Stimulated activated memory B cell treated with anti-CD40 and anti-IgM and Interleukin-4, amounts not matched to agents 10 μg/mL and 1 μg/mL and 100 μg/mL, for 72 hours (primary cell): ENCODE results near the gene KRT86.
"Not testable (repeated sequence)": the region's sequence is repeated elsewhere in the genome, so short reads cannot be mapped to it uniquely, and the experiment has no call there.

ENCODE experiments used
- ATAC-seq: fragments of 150-1000 bp; cut with Tn5 transposase; 2 replicates; pipeline ENCODE4 v1.10.0; 2021
- H3K27ac Mint-ChIP-seq: one replicate; pipeline ENCODE4 v1.8.0; 2022; ENCODE audit warnings: mild to moderate bottlenecking, mixed read lengths
- H3K27me3 Mint-ChIP-seq: one replicate; pipeline ENCODE4 v1.8.0; 2022; ENCODE audit warnings: mixed read lengths
- H3K36me3 Mint-ChIP-seq: one replicate; pipeline ENCODE4 v1.8.0; 2022; ENCODE audit warnings: mixed read lengths
- H3K4me1 Mint-ChIP-seq: one replicate; pipeline ENCODE4 v1.8.0; 2022; ENCODE audit warnings: mixed read lengths
- H3K4me3 Mint-ChIP-seq: one replicate; pipeline ENCODE4 v1.8.0; 2022; ENCODE audit warnings: mild to moderate bottlenecking, moderate library complexity, mixed read lengths
- H3K9me3 Mint-ChIP-seq: one replicate; pipeline ENCODE4 v1.8.0; 2022; ENCODE audit warnings: mixed read lengths

The KRT86 gene

GRCh38 chr12:52335598-52336262 lies 61.3 kb downstream of the KRT86 start:
- ATAC-seq: no peak
- peaks cover 34% of the 10 kb centered on the region for H3K27me3 Mint-ChIP-seq
- no peaks in the 10 kb centered on the region for H3K4me1 Mint-ChIP-seq
- peaks cover 5% of the 10 kb centered on the region for H3K9me3 Mint-ChIP-seq
- H3K4me3 Mint-ChIP-seq: no peak overlapping the region
- no peak overlapping the region for H3K27ac Mint-ChIP-seq
- no peaks in the 10 kb centered on the region for H3K36me3 Mint-ChIP-seq

- no peak overlapping the region for H3K4me3 Mint-ChIP-seq
- no peak for ATAC-seq
- H3K4me1 Mint-ChIP-seq: no peaks in the 10 kb centered on the region
- H3K36me3 Mint-ChIP-seq: no peaks in the 10 kb centered on the region
- H3K27me3 Mint-ChIP-seq: peaks cover 37% of the 10 kb centered on the region
- H3K27ac Mint-ChIP-seq: no peak overlapping the region
- H3K9me3 Mint-ChIP-seq: peaks cover 5% of the 10 kb centered on the region
Observed at GRCh38 chr12:52336641-52337040, 62.2 kb downstream of the KRT86 start.

- no peak for ATAC-seq
- Mint-ChIP-seq H3K4me1 (no peaks in the 10 kb centered on the region), H3K27ac (no peak overlapping the region), H3K27me3 (peaks cover 41% of the 10 kb centered on the region), H3K36me3 (no peaks in the 10 kb centered on the region), H3K9me3 (peaks cover 5% of the 10 kb centered on the region), H3K4me3 (no peak overlapping the region)
Observed at GRCh38 chr12:52337054-52337453, 62.6 kb downstream of the KRT86 start.

GRCh38 chr12:52338241-52338960 lies 64.0 kb downstream of the KRT86 start:
- no peaks in the 10 kb centered on the region for H3K4me1 Mint-ChIP-seq
- H3K27ac Mint-ChIP-seq: no peak overlapping the region
- peaks cover 47% of the 10 kb centered on the region for H3K27me3 Mint-ChIP-seq
- peaks cover 5% of the 10 kb centered on the region for H3K9me3 Mint-ChIP-seq
- H3K36me3 Mint-ChIP-seq: no peaks in the 10 kb centered on the region
- ATAC-seq: no peak
- H3K4me3 Mint-ChIP-seq: no peak overlapping the region

GRCh38 chr12:52341066-52341580 lies 66.7 kb downstream of the KRT86 start:
- Mint-ChIP-seq H3K4me1 (no peaks in the 10 kb centered on the region), H3K4me3 (no peak overlapping the region), H3K27ac (no peak overlapping the region), H3K36me3 (no peaks in the 10 kb centered on the region), H3K9me3 (peaks cover 5% of the 10 kb centered on the region), H3K27me3 (peaks cover 52% of the 10 kb centered on the region)
- peak; percentile 9 for ATAC-seq

- Mint-ChIP-seq H3K9me3 (no peaks in the 10 kb centered on the region), H3K27ac (no peak overlapping the region), H3K4me1 (no peaks in the 10 kb centered on the region), H3K36me3 (no peaks in the 10 kb centered on the region), H3K27me3 (peaks cover 52% of the 10 kb centered on the region), H3K4me3 (no peak overlapping the region)
- ATAC-seq: no peak
Observed at GRCh38 chr12:52342781-52343490, 68.5 kb downstream of the KRT86 start.

- H3K4me3 Mint-ChIP-seq: no peak overlapping the region
- H3K9me3 Mint-ChIP-seq: no peaks in the 10 kb centered on the region
- no peak for ATAC-seq
- H3K27me3 Mint-ChIP-seq: peaks cover 50% of the 10 kb centered on the region
- H3K4me1 Mint-ChIP-seq: no peaks in the 10 kb centered on the region
- H3K36me3 Mint-ChIP-seq: no peaks in the 10 kb centered on the region
- no peak overlapping the region for H3K27ac Mint-ChIP-seq
Observed at GRCh38 chr12:52343550-52343949, 69.1 kb downstream of the KRT86 start.

- H3K27ac Mint-ChIP-seq: no peak overlapping the region
- H3K4me3 Mint-ChIP-seq: no peak overlapping the region
- H3K9me3 Mint-ChIP-seq: no peaks in the 10 kb centered on the region
- no peaks in the 10 kb centered on the region for H3K36me3 Mint-ChIP-seq
- H3K4me1 Mint-ChIP-seq: no peaks in the 10 kb centered on the region
- peaks cover 45% of the 10 kb centered on the region for H3K27me3 Mint-ChIP-seq
- no peak for ATAC-seq
Observed at GRCh38 chr12:52344111-52344510, 69.7 kb downstream of the KRT86 start.

GRCh38 chr12:52345041-52345440 lies 70.6 kb downstream of the KRT86 start:
- H3K27ac Mint-ChIP-seq, H3K36me3 Mint-ChIP-seq, H3K4me1 Mint-ChIP-seq, H3K4me3 Mint-ChIP-seq, ATAC-seq, H3K9me3 Mint-ChIP-seq: not testable (repeated sequence)
- H3K27me3 Mint-ChIP-seq: peaks cover 37% of the 10 kb centered on the region

GRCh38 chr12:52346593-52346992 lies 72.1 kb downstream of the KRT86 start:
- H3K4me1 Mint-ChIP-seq: peaks cover 2% of the 10 kb centered on the region
- no peak for ATAC-seq
- no peaks in the 10 kb centered on the region for H3K36me3 Mint-ChIP-seq
- H3K9me3 Mint-ChIP-seq: no peaks in the 10 kb centered on the region
- peaks cover 34% of the 10 kb centered on the region for H3K27me3 Mint-ChIP-seq
- H3K27ac Mint-ChIP-seq: no peak overlapping the region
- no peak overlapping the region for H3K4me3 Mint-ChIP-seq

GRCh38 chr12:52347016-52347415 lies 72.6 kb downstream of the KRT86 start:
- no peak overlapping the region for H3K4me3 Mint-ChIP-seq

GRCh38 chr12:52347551-52348510 lies 73.4 kb downstream of the KRT86 start:
- Mint-ChIP-seq H3K4me3 (no peak overlapping the region), H3K36me3 (no peaks in the 10 kb centered on the region), H3K27me3 (peaks cover 31% of the 10 kb centered on the region), H3K27ac (no peak overlapping the region), H3K9me3 (no peaks in the 10 kb centered on the region), H3K4me1 (peaks cover 6% of the 10 kb centered on the region)
- ATAC-seq: no peak

More at GRCh38 chr12:52347016-52347415, 72.6 kb downstream of the KRT86 start:
- Mint-ChIP-seq H3K27ac (no peak overlapping the region), H3K36me3 (no peaks in the 10 kb centered on the region), H3K4me1 (peaks cover 6% of the 10 kb centered on the region), H3K27me3 (peaks cover 30% of the 10 kb centered on the region), H3K9me3 (no peaks in the 10 kb centered on the region)
- no peak for ATAC-seq

- H3K27ac Mint-ChIP-seq: no peak overlapping the region
- H3K27me3 Mint-ChIP-seq: peaks cover 24% of the 10 kb centered on the region
- ATAC-seq: no peak
- H3K9me3 Mint-ChIP-seq: no peaks in the 10 kb centered on the region
- H3K4me3 Mint-ChIP-seq: no peak overlapping the region
- H3K4me1 Mint-ChIP-seq: peaks cover 6% of the 10 kb centered on the region
- H3K36me3 Mint-ChIP-seq: no peaks in the 10 kb centered on the region
Observed at GRCh38 chr12:52349196-52349595, 74.8 kb downstream of the KRT86 start.

GRCh38 chr12:52350021-52350620 lies 75.7 kb downstream of the KRT86 start:
- no peak for ATAC-seq
- Mint-ChIP-seq H3K9me3 (no peaks in the 10 kb centered on the region), H3K36me3 (no peaks in the 10 kb centered on the region), H3K4me3 (no peak overlapping the region), H3K27ac (no peak overlapping the region), H3K27me3 (peaks cover 17% of the 10 kb centered on the region), H3K4me1 (peaks cover 6% of the 10 kb centered on the region)
